Measurements from ENCODE around the gene FUCA1. TPM values are rescaled to one million over a fixed set of nuclear protein-coding genes. Genes with fewer than 3 reads are reported as not detected.

Gene FUCA1
- total RNA-seq, 1 donor from 2014 or later: 21.1 TPM

DNA sequence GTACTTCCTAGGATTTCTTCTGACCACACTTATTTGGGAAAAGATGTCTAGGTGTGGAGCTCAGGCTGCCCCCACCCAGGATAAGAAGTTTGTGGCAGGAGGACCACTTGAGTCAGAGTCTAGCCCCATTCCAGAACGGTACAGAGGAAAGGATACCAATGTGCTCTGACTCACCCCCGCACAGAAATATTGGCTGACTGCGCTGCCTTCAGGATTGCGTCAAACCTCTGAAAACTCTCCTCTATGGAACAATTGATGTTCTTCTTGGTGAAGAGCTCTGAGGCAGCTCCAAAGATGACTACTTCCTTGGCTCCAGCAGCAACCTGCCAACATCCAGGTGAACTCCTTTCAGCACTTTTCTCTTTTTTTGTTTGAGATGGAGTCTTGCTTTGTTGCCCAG is 54.1 kb downstream of the FUCA1 start:
- no peak for FAIRE-seq
- TF ChIP-seq, protein P1, sequence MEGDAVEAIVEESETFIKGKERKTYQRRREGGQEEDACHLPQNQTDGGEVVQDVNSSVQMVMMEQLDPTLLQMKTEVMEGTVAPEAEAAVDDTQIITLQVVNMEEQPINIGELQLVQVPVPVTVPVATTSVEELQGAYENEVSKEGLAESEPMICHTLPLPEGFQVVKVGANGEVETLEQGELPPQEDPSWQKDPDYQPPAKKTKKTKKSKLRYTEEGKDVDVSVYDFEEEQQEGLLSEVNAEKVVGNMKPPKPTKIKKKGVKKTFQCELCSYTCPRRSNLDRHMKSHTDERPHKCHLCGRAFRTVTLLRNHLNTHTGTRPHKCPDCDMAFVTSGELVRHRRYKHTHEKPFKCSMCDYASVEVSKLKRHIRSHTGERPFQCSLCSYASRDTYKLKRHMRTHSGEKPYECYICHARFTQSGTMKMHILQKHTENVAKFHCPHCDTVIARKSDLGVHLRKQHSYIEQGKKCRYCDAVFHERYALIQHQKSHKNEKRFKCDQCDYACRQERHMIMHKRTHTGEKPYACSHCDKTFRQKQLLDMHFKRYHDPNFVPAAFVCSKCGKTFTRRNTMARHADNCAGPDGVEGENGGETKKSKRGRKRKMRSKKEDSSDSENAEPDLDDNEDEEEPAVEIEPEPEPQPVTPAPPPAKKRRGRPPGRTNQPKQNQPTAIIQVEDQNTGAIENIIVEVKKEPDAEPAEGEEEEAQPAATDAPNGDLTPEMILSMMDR (IDR thresholded peaks at IDR 0.05; ENCODE audit: insufficient read depth, low read length, severe bottlenecking): no peak
- DNase-seq (ENCODE audit: low read depth): no peak
- Histone ChIP-seq H3K4me3 (ENCODE audit: low read depth, low read length) (no peak overlapping the region), H3K36me3 (ENCODE audit: control insufficient read depth, insufficient read depth, low read length) (peaks cover 8% of the 10 kb centered on the region), H3K27me3 (ENCODE audit: control insufficient read depth, insufficient read depth, low read length) (no peaks in the 10 kb centered on the region)

DNA sequence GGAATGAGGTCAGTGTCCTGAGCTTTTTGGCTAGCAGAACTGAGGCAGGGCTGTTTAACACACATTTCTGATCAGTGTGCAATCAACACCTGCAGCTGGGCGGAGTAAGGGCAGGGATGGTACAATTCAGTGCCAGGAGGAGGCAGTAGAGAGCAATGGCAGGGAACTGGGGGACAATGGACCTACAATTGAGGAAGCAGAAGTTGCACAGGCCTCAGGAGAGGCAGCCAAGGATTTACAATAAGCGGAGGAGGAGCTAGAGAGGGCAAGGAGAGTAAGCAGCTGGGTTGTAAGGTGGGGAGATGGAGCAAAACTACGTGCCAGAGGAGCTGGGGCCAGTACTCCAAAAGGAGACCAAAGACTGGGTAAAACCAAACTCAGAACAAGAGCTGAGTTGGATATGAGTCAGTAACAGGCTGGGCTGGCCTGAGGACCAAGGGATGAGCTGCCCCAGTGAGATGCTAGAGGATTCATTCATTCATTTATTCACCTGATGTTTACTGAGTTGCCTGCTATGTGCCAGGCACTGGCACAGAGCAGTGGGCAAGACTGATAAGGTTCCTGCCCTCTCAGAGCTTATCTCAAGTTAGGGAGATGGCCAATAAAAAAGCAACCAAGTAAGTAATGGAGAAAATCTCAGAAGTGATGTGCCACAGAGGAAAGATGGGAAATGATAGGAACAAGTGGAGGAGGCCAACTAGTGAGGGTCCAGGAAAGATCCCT is 57.1 kb downstream of the FUCA1 start:
- H3K27me3 ChIP-seq (ENCODE audit: control insufficient read depth, insufficient read depth, low read length): no peaks in the 10 kb centered on the region
- TF ChIP-seq, protein P1 (IDR thresholded peaks at IDR 0.05; ENCODE audit: insufficient read depth, low read length, severe bottlenecking): peak; percentile 80
- DNase-seq (ENCODE audit: low read depth): peak; percentile 57
- peak; percentile 94 for FAIRE-seq
- no peak overlapping the region for H3K4me3 ChIP-seq (ENCODE audit: low read depth, low read length)
- peaks cover 8% of the 10 kb centered on the region for H3K36me3 ChIP-seq (ENCODE audit: control insufficient read depth, insufficient read depth, low read length)

DNA sequence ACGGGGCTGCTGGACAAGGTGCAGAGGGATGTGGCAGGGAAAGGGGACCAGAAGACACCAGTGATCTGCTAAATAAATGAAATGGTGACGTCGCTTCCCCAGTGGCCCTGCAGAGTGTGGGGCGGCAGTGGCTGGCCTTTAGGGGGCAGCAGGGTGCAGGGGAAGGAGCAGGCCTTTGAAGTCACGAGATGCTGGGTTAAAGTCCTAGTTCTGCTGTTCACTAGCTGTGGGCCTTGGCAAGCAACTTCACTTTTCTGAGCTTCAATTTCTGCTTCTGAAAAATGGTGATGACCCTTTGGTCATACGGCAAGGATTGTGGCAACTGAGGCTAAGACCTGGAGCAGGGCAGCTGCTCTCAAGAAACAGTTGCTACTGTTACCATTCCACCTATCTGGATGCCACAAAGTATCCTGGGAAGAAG is 58.3 kb downstream of the FUCA1 start:
- FAIRE-seq: no peak
- peaks cover 10% of the 10 kb centered on the region for H3K36me3 ChIP-seq (ENCODE audit: control insufficient read depth, insufficient read depth, low read length)
- no peaks in the 10 kb centered on the region for H3K27me3 ChIP-seq (ENCODE audit: control insufficient read depth, insufficient read depth, low read length)
- TF ChIP-seq, protein P1 (IDR thresholded peaks at IDR 0.05; ENCODE audit: insufficient read depth, low read length, severe bottlenecking): peak; percentile 94
- H3K4me3 ChIP-seq (ENCODE audit: low read depth, low read length): no peak overlapping the region
- peak; percentile 51 for DNase-seq (ENCODE audit: low read depth)

DNA sequence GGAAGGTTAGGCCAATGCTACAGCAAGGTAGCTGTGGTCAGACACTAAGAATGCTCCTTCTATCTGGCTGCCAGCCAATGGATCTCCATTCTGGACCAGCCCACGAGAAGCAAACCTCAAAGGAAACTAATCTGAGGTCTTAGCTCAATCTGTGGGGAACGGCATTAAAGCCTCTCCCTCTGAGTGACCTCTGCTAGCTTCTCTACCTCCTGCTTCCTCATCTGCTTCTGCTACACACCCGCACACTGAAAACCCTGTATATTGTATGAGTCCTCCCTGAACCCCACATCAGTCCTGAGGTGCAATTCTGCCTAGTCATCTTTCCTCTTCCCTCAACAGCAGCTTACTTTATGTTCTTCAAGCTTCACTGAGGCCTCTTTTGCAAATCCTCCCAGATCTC is 60.6 kb downstream of the FUCA1 start:
- no peak for DNase-seq (ENCODE audit: low read depth)
- H3K4me3 ChIP-seq (ENCODE audit: low read depth, low read length): no peak overlapping the region
- peak; percentile 55 for FAIRE-seq
- H3K27me3 ChIP-seq (ENCODE audit: control insufficient read depth, insufficient read depth, low read length): no peaks in the 10 kb centered on the region
- TF ChIP-seq, protein P1 (IDR thresholded peaks at IDR 0.05; ENCODE audit: insufficient read depth, low read length, severe bottlenecking): no peak
- peaks cover 9% of the 10 kb centered on the region for H3K36me3 ChIP-seq (ENCODE audit: control insufficient read depth, insufficient read depth, low read length)

DNA sequence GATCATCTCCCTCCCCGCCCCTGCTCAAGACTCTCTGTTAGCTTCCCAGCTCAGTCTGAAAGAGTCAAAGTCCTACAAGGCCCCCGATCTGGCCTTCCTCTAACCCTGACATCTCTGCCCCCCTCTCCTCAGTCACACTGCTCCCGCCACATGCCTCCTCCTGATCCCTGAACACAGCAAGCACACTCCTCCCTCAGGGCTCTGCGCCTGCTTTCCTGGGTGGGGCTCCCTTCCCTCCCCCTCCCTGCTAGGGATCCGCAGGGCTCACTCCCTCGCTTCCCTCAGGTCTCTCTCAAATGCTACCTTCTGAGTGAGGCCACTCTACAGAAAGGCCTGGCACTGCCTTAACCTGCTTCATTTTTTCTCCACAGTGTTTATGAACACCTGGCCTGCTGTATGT is 61.8 kb downstream of the FUCA1 start:
- H3K4me3 ChIP-seq (ENCODE audit: low read depth, low read length): no peak overlapping the region
- no peaks in the 10 kb centered on the region for H3K27me3 ChIP-seq (ENCODE audit: control insufficient read depth, insufficient read depth, low read length)
- no peak for FAIRE-seq
- DNase-seq (ENCODE audit: low read depth): no peak
- TF ChIP-seq, protein P1 (IDR thresholded peaks at IDR 0.05; ENCODE audit: insufficient read depth, low read length, severe bottlenecking): no peak
- peaks cover 8% of the 10 kb centered on the region for H3K36me3 ChIP-seq (ENCODE audit: control insufficient read depth, insufficient read depth, low read length)

DNA sequence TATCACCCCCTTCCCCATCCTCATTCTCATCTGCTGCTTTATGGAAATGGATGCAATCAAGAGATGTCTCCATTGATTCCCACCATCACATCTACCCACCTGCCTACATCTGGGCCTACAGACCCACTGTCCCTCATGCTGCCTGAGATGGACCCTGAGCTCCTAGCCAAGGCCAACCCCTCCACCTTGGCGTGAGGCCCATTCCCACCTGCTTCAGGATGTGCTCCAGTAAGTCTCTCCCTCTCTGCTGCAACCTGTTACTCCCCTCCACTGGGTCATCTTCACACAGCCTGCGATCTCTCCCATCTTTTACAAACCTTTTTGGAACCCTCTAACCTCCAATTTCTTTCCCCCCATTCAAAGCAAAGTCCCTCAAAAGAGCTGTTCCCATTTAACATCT is 63.1 kb downstream of the FUCA1 start:
- TF ChIP-seq, protein P1 (IDR thresholded peaks at IDR 0.05; ENCODE audit: insufficient read depth, low read length, severe bottlenecking): no peak

More for the DNA sequence above, 63.1 kb downstream of the FUCA1 start:
- FAIRE-seq (no peak), DNase-seq (ENCODE audit: low read depth) (no peak)
- Histone ChIP-seq H3K4me3 (ENCODE audit: low read depth, low read length) (no peak overlapping the region), H3K27me3 (ENCODE audit: control insufficient read depth, insufficient read depth, low read length) (no peaks in the 10 kb centered on the region), H3K36me3 (ENCODE audit: control insufficient read depth, insufficient read depth, low read length) (peaks cover 8% of the 10 kb centered on the region)

Measured in bronchial epithelial cell (primary cell).